ENCODE results near the gene SLC41A3.

Gene SLC41A3

DNA sequence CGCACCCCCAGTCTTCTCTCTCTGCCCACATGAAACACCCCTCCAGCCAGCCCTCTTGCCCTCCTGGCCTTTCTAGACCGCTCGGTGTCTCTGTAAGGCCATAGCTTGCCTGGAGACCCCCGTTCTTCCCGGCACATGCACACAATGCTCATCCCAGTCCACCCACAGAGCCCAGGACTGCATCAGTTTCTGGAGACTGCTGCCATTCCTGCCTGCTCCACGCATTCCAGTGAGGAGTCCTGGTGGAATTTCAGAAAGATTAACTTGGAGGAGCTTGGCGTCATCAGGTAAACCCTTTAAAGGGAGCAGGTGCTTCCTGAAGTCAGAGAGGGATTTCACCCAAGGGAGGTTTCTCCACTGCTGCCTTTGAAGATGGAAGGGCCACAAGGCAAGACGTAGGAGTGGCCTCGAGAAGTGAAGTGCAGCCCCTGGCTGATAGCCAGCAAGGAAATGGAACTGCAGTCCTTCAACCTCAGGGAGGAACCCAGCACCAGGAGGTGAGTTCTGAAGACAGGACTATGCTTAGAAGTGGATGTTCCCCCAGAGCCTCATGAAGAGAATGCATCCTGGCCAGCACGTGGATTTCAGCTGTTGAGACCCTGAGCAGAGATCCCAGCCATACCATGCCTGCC, 19.2 kb downstream of the SLC41A3 start:
- no peak overlapping the region for H3K4me3 ChIP-seq (ENCODE audit: low read depth, low read length, poor library complexity, severe bottlenecking)
- no peak overlapping the region for H3K4me2 ChIP-seq (ENCODE audit: low read length)
- peaks cover 4% of the 10 kb centered on the region for H3K4me1 ChIP-seq (ENCODE audit: insufficient read depth, low read length, severe bottlenecking)
- H2AFZ ChIP-seq (ENCODE audit: low read length) = no peak overlapping the region
- H3K9ac ChIP-seq (ENCODE audit: low read length) = no peak overlapping the region
- no peaks in the 10 kb centered on the region for H3K79me2 ChIP-seq (ENCODE audit: insufficient read depth, low read length)
- no peaks in the 10 kb centered on the region for H3F3A ChIP-seq (ENCODE audit: insufficient read depth, low read length)
- H3K9me2 ChIP-seq (ENCODE audit: low read depth, low read length) = no peaks in the 10 kb centered on the region
- H4K20me1 ChIP-seq (ENCODE audit: insufficient read depth, low read length) = no peaks in the 10 kb centered on the region
- H3K36me3 ChIP-seq (ENCODE audit: insufficient read depth, low read length) = no peaks in the 10 kb centered on the region
- no peak for TF ChIP-seq CTCF (IDR thresholded peaks at IDR 0.05; ENCODE audit: low read length)
- no peaks in the 10 kb centered on the region for H3K9me3 ChIP-seq (ENCODE audit: low read length)
- H3K27ac ChIP-seq (ENCODE audit: low read depth, low read length, poor library complexity, severe bottlenecking) = no peak overlapping the region
- H3K27me3 ChIP-seq (ENCODE audit: insufficient read depth, low read length) = no peaks in the 10 kb centered on the region

- Histone ChIP-seq H2AFZ (ENCODE audit: low read length) (no peak overlapping the region), H3K9me3 (ENCODE audit: low read length) (no peaks in the 10 kb centered on the region), H3K4me3 (ENCODE audit: low read depth, low read length, poor library complexity, severe bottlenecking) (no peak overlapping the region), H4K20me1 (ENCODE audit: insufficient read depth, low read length) (no peaks in the 10 kb centered on the region), H3K27me3 (ENCODE audit: insufficient read depth, low read length) (no peaks in the 10 kb centered on the region), H3K79me2 (ENCODE audit: insufficient read depth, low read length) (no peaks in the 10 kb centered on the region), H3K9me2 (ENCODE audit: low read depth, low read length) (no peaks in the 10 kb centered on the region), H3K36me3 (ENCODE audit: insufficient read depth, low read length) (no peaks in the 10 kb centered on the region), H3K4me2 (ENCODE audit: low read length) (no peak overlapping the region), H3F3A (ENCODE audit: insufficient read depth, low read length) (no peaks in the 10 kb centered on the region), H3K9ac (ENCODE audit: low read length) (no peak overlapping the region), H3K4me1 (ENCODE audit: insufficient read depth, low read length, severe bottlenecking) (peaks cover 4% of the 10 kb centered on the region), H3K27ac (ENCODE audit: low read depth, low read length, poor library complexity, severe bottlenecking) (no peak overlapping the region)
- TF ChIP-seq CTCF (IDR thresholded peaks at IDR 0.05; ENCODE audit: low read length) = no peak
- no peak for TF ChIP-seq EZH2 (IDR thresholded peaks at IDR 0.05; ENCODE audit: borderline replicate concordance, low read length)
These were observed 20.5 kb downstream of the SLC41A3 start for GRCh38 chr3:126063358-126063965.

- no peaks in the 10 kb centered on the region for H3K9me3 ChIP-seq (ENCODE audit: low read length)
- no peak overlapping the region for H3K4me2 ChIP-seq (ENCODE audit: low read length)
- H3K27ac ChIP-seq (ENCODE audit: low read depth, low read length, poor library complexity, severe bottlenecking) = no peak overlapping the region
- H3K4me3 ChIP-seq (ENCODE audit: low read depth, low read length, poor library complexity, severe bottlenecking) = no peak overlapping the region
- no peaks in the 10 kb centered on the region for H3K9me2 ChIP-seq (ENCODE audit: low read depth, low read length)
- H3K9ac ChIP-seq (ENCODE audit: low read length) = no peak overlapping the region
- H3F3A ChIP-seq (ENCODE audit: insufficient read depth, low read length) = no peaks in the 10 kb centered on the region
- no peaks in the 10 kb centered on the region for H4K20me1 ChIP-seq (ENCODE audit: insufficient read depth, low read length)
- H3K27me3 ChIP-seq (ENCODE audit: insufficient read depth, low read length) = no peaks in the 10 kb centered on the region
- no peak overlapping the region for H2AFZ ChIP-seq (ENCODE audit: low read length)
- H3K79me2 ChIP-seq (ENCODE audit: insufficient read depth, low read length) = no peaks in the 10 kb centered on the region
- peaks cover 4% of the 10 kb centered on the region for H3K4me1 ChIP-seq (ENCODE audit: insufficient read depth, low read length, severe bottlenecking)
- H3K36me3 ChIP-seq (ENCODE audit: insufficient read depth, low read length) = no peaks in the 10 kb centered on the region
- TF ChIP-seq CTCF (IDR thresholded peaks at IDR 0.05; ENCODE audit: low read length) = no peak
- no peak for TF ChIP-seq EZH2 (IDR thresholded peaks at IDR 0.05; ENCODE audit: borderline replicate concordance, low read length)
These were observed 22.5 kb downstream of the SLC41A3 start for GRCh38 chr3:126061301-126062032.
